Spleen (tissue), 7 donors: ENCODE measurements around the gene POFUT1.

ENCODE experiments used
- POLR2A ChIP-seq, 3 donors: fragments of 450-650 bp; IDR thresholded peaks; one replicate each; pipeline ENCODE4 v1.5.1; 2017; ENCODE audit warnings: antibody characterized with exemption in 3 of 3, mild to moderate bottlenecking in 1 of 3
- POLR2AphosphoS5 ChIP-seq, 3 donors: sonication (generic); formaldehyde crosslinking; IDR thresholded peaks; one replicate each; pipeline ENCODE4 v1.5.1; 2017; ENCODE audit warnings: antibody characterized with exemption in 3 of 3
- TF ChIP-seq, protein P1 (sequence below), 11 experiments: fragments of 200-600 bp in 7 of 11; fragments of 450-650 bp in 4 of 11; sonication (generic) in 4 of 11; IDR thresholded peaks in 8 of 11; conservative IDR thresholded peaks in 3 of 11; 1 replicate in 7 of 11; 2 replicates in 4 of 11; pipeline versions ENCODE4 v1.4.0 to v1.8.0; 2016 to 2021; ENCODE audit warnings: antibody characterized with exemption in 11 of 11, inconsistent platforms in 4 of 11, mild to moderate bottlenecking in 1 of 11
- donor health status: DM: no; HTN: no; CAD: no; lungs with moderate emphysema.
- donor health status: DM: no; HTN: no; CAD: no.
- donor health status: DM: no; HTN: no; CAD: no.

DNA sequence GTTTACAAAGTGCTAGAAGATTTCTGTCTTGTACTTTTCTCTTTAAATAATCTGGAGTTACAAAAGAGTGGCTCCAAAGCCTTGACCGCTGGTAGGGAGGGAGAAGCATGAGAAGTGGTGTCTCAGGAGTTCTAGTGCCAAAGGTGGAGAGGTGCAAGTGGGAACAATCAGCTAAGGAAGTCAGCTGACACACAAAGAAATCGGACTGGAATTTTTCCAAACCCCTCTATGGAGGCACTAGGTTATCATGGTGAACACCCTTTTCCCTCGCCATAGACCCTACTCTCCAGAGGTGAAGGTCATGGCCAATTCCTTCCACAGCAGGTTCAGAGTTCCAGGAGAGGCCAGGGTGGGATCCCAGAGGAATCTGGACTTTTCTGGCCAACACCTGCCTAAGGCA, 15.0 kb upstream of the POFUT1 start:
- TF ChIP-seq, protein P1, sequence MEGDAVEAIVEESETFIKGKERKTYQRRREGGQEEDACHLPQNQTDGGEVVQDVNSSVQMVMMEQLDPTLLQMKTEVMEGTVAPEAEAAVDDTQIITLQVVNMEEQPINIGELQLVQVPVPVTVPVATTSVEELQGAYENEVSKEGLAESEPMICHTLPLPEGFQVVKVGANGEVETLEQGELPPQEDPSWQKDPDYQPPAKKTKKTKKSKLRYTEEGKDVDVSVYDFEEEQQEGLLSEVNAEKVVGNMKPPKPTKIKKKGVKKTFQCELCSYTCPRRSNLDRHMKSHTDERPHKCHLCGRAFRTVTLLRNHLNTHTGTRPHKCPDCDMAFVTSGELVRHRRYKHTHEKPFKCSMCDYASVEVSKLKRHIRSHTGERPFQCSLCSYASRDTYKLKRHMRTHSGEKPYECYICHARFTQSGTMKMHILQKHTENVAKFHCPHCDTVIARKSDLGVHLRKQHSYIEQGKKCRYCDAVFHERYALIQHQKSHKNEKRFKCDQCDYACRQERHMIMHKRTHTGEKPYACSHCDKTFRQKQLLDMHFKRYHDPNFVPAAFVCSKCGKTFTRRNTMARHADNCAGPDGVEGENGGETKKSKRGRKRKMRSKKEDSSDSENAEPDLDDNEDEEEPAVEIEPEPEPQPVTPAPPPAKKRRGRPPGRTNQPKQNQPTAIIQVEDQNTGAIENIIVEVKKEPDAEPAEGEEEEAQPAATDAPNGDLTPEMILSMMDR (IDR thresholded peaks at IDR 0.05 in 8 of 11, conservative IDR thresholded peaks at IDR 0.05 in 3 of 11), result no peak
- TF ChIP-seq POLR2A (IDR thresholded peaks at IDR 0.05) (no peak), POLR2AphosphoS5 (IDR thresholded peaks at IDR 0.05) (peak in 1 of 3 donors; percentile 22)
